CD4-positive, CD25-positive, alpha-beta regulatory T cell (primary cell): Measurements from ENCODE around the gene MBNL3. TPM values are rescaled to one million over a fixed set of nuclear protein-coding genes. Genes with fewer than 3 reads are reported as not detected.
"Not testable (repeated sequence)": the region's sequence is repeated elsewhere in the genome, so short reads cannot be mapped to it uniquely, and the experiment has no call there.

ENCODE experiments used
- ATAC-seq, 2 donors: fragments of 150-1000 bp; cut with Tn5 transposase; one replicate each; pipeline ENCODE4 v1.10.0; 2021; ENCODE audit warnings: low read depth in 2 of 2, moderate number of reproducible peaks in 2 of 2, moderate library complexity in 1 of 2
- DNase-seq, 3 donors: peaks; one replicate each; pipeline versions ENCODE4 v3.0.0 to v3.0.0-alpha.2; 2012 to 2022; ENCODE audit warnings: mixed read lengths in 1 of 3
- H3K27ac ChIP-seq: one replicate; pipeline ENCODE4 v1.7.0; 2013; ENCODE audit warnings: mild to moderate bottlenecking, low read length; ENCODE audit not compliant: insufficient read depth, poor library complexity, severe bottlenecking
- H3K27me3 ChIP-seq: one replicate; pipeline ENCODE4 v1.7.0; 2013; ENCODE audit warnings: low read length; ENCODE audit not compliant: control insufficient read depth, insufficient read depth
- H3K36me3 ChIP-seq: one replicate; pipeline ENCODE4 v1.7.0; 2013; ENCODE audit warnings: mild to moderate bottlenecking, low read length, moderate library complexity; ENCODE audit not compliant: control insufficient read depth, insufficient read depth
- H3K4me1 ChIP-seq: 2 replicates; pipeline ENCODE4 v1.7.0; 2013; ENCODE audit warnings: mild to moderate bottlenecking, low read length; ENCODE audit not compliant: insufficient read depth, control insufficient read depth, poor library complexity, severe bottlenecking
- H3K4me3 ChIP-seq: one replicate; pipeline ENCODE4 v1.7.0; 2013; ENCODE audit warnings: low read depth, mild to moderate bottlenecking, low read length, moderate library complexity
- H3K9me3 ChIP-seq, 2 experiments: 1 replicate in 1 of 2; 2 replicates in 1 of 2; pipeline ENCODE4 v1.7.0; 2013; ENCODE audit warnings: low read length in 2 of 2, mild to moderate bottlenecking in 1 of 2, moderate library complexity in 1 of 2; ENCODE audit not compliant: control insufficient read depth in 2 of 2
- H3K27ac Mint-ChIP-seq, 3 donors: one replicate each; pipeline ENCODE4 v1.8.0; 2020 to 2022; ENCODE audit warnings: mild to moderate bottlenecking in 3 of 3, mixed read lengths in 3 of 3, moderate library complexity in 2 of 3
- H3K27me3 Mint-ChIP-seq: one replicate; pipeline ENCODE4 v1.8.0; 2022; ENCODE audit warnings: mild to moderate bottlenecking, mixed read lengths
- H3K36me3 Mint-ChIP-seq: one replicate; pipeline ENCODE4 v1.8.0; 2020; ENCODE audit warnings: mixed read lengths
- H3K4me1 Mint-ChIP-seq, 4 donors: one replicate each; pipeline ENCODE4 v1.8.0; 2020 to 2022; ENCODE audit warnings: mixed read lengths in 4 of 4, mild to moderate bottlenecking in 1 of 4
- H3K4me3 Mint-ChIP-seq, 4 donors: one replicate each; pipeline ENCODE4 v1.8.0; 2020 to 2022; ENCODE audit warnings: mild to moderate bottlenecking in 4 of 4, mixed read lengths in 4 of 4, moderate library complexity in 3 of 4
- H3K9me3 Mint-ChIP-seq, 7 donors: one replicate each; pipeline ENCODE4 v1.8.0; 2020 to 2022; ENCODE audit warnings: mixed read lengths in 7 of 7, mild to moderate bottlenecking in 3 of 7, moderate library complexity in 2 of 7
- polyA plus RNA-seq, 4 donors: library from polyadenylated mRNA; unstranded; fragments of 300-500 nt; fragmentation: Illumina TruSeq; gene quantifications; one replicate each; pipeline ENCODE4 v1.2.3, GENCODE V29; 2021
- total RNA-seq: library from RNA; stranded (reverse); gene quantifications from one replicate; pipeline ENCODE4 v1.2.3, GENCODE V29; 2022

Gene MBNL3
- total and polyA plus RNA-seq, 5 donors from 2014 or later, result 11.8 to 18.5 (median 15.1) TPM

DNA sequence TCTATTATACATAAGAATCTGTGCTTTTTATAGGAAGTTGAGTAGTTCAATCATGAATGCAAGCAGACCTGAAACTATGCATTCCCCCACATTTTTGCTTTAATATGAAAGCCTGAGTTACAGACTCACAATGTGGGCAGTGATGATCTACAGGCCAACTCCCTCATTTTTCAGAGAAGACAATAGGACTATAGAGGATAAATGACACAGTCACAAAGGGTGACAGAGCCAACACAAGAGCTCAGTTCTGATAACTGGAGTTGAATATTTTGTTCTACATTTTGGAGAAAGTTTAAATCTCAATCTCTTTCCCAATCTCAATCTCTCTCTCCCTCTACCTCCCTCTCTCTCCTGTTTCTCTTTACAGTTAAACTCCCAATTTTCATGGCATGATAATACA, 27.0 kb downstream of the MBNL3 start:
- Mint-ChIP-seq H3K4me1 (peaks cover 0 to 4% (median 0%) of the 10 kb centered on the region in 4 donors), H3K27me3 (no peaks in the 10 kb centered on the region)

DNA sequence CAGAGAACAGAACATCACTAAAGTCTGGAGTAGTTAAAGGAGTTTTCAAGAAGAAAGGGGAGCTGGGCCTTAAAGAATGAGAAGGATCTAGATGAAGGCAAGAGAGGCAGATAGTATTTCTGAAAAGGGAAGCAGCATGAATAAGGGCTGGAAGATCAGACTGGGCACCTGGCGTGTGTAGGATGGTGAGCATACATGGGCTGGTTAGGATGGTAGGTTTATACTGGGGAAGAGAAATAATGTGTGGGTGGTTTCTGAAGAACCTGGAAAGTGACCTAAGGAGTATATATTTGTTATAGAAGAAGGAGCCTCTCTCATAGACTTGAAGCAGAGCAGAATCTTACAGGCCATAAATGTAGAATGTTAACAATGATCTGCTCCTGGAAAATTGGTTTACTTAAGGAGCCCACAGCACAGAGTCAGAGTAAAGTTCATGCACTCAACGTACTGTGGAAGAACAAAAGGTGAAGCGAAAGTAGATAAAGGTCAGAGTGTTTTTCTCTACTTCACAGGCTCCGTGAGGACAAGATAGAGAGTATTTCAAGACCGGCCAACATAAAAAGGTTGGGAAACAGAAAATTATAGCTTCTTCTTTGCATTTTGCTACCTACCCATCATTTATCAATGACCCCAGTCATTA, 35.8 kb downstream of the MBNL3 start:
- H3K36me3 Mint-ChIP-seq, result no peaks in the 10 kb centered on the region
- Histone ChIP-seq H3K4me3 (no peak overlapping the region), H3K9me3 (peaks cover 0 to 2% of the 10 kb centered on the region in 2 experiments), H3K4me1 (no peaks in the 10 kb centered on the region), H3K36me3 (no peaks in the 10 kb centered on the region), H3K27me3 (no peaks in the 10 kb centered on the region), H3K27ac (no peak overlapping the region)
- peaks cover 0 to 11% (median 4%) of the 10 kb centered on the region in 7 donors for H3K9me3 Mint-ChIP-seq
- H3K4me3 Mint-ChIP-seq, result no peak overlapping the region
- H3K27me3 Mint-ChIP-seq, result no peaks in the 10 kb centered on the region
- DNase-seq (no peak), ATAC-seq (no peak)
- H3K27ac Mint-ChIP-seq, result no peak overlapping the region
- H3K4me1 Mint-ChIP-seq, result peaks cover 0 to 3% (median 0%) of the 10 kb centered on the region in 4 donors

More for the DNA sequence above, 27.0 kb downstream of the MBNL3 start:
- no peaks in the 10 kb centered on the region for H3K4me1 ChIP-seq
- Mint-ChIP-seq H3K36me3 (no peaks in the 10 kb centered on the region), H3K4me3 (no peak overlapping the region), H3K27ac (no peak overlapping the region), H3K9me3 (no peaks in the 10 kb centered on the region)
- H3K9me3 ChIP-seq, result no peaks in the 10 kb centered on the region
- no peak overlapping the region for H3K4me3 ChIP-seq
- DNase-seq (no peak), ATAC-seq (no peak)
- H3K27ac ChIP-seq, result no peak overlapping the region
- no peaks in the 10 kb centered on the region for H3K36me3 ChIP-seq
- H3K27me3 ChIP-seq, result no peaks in the 10 kb centered on the region

DNA sequence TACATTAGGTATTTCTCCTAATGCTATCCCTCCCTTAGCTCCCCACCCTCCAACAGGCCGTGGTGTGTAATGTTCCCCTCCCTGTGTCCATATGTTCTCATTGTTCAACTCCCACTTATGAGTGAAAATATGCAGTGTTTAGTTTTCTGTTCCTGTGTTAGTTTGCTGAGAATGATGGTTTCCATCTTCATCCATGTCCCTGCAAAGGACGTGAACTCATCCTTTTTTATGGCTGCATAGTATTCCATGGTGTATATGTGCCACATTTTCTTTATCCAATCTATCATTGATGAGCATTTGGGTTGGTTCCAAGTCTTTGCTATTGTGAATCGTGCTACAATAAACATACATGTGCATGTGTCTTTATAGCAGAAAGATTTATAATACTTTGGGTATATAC, 42.9 kb downstream of the MBNL3 start:
- not testable (repeated sequence) for H3K36me3 ChIP-seq, H3K27me3 ChIP-seq, DNase-seq, H3K27ac ChIP-seq, H3K27me3 Mint-ChIP-seq, H3K9me3 ChIP-seq, H3K27ac Mint-ChIP-seq, H3K4me1 Mint-ChIP-seq, H3K36me3 Mint-ChIP-seq, H3K4me3 Mint-ChIP-seq, H3K4me3 ChIP-seq, ATAC-seq, H3K4me1 ChIP-seq
- H3K9me3 Mint-ChIP-seq, result peaks cover 0 to 18% (median 3%) of the 10 kb centered on the region in 7 donors

DNA sequence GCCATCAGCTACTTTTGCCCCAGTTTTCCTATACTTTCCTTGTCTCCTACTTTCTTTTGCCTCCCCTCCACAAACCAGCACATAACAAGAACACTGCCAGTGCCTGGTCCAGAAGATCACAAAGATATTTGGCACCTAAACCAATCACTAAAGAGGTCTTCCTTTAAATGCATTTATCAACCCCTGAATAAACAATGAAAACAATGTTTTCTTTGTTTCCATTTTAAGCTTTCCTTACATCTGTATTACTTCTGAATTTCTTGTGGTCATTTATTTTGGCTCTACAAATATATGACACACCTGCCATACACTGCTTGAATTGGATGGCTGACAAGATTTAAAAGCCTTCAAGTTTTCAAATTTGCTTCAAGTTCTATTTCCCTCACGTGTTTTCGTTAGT, 43.9 kb downstream of the MBNL3 start:
- Mint-ChIP-seq H3K9me3 (peaks cover 0 to 10% (median 1%) of the 10 kb centered on the region in 7 donors), H3K4me3 (no peak overlapping the region), H3K4me1 (peaks cover 0 to 2% (median 0%) of the 10 kb centered on the region in 4 donors), H3K27me3 (no peaks in the 10 kb centered on the region), H3K27ac (no peak overlapping the region), H3K36me3 (peaks cover 2% of the 10 kb centered on the region)
- DNase-seq (no peak), ATAC-seq (no peak)
- no peaks in the 10 kb centered on the region for H3K27me3 ChIP-seq
- H3K9me3 ChIP-seq, result no peaks in the 10 kb centered on the region
- no peak overlapping the region for H3K27ac ChIP-seq
- H3K4me3 ChIP-seq, result no peak overlapping the region
- no peaks in the 10 kb centered on the region for H3K4me1 ChIP-seq
- H3K36me3 ChIP-seq, result no peaks in the 10 kb centered on the region

DNA sequence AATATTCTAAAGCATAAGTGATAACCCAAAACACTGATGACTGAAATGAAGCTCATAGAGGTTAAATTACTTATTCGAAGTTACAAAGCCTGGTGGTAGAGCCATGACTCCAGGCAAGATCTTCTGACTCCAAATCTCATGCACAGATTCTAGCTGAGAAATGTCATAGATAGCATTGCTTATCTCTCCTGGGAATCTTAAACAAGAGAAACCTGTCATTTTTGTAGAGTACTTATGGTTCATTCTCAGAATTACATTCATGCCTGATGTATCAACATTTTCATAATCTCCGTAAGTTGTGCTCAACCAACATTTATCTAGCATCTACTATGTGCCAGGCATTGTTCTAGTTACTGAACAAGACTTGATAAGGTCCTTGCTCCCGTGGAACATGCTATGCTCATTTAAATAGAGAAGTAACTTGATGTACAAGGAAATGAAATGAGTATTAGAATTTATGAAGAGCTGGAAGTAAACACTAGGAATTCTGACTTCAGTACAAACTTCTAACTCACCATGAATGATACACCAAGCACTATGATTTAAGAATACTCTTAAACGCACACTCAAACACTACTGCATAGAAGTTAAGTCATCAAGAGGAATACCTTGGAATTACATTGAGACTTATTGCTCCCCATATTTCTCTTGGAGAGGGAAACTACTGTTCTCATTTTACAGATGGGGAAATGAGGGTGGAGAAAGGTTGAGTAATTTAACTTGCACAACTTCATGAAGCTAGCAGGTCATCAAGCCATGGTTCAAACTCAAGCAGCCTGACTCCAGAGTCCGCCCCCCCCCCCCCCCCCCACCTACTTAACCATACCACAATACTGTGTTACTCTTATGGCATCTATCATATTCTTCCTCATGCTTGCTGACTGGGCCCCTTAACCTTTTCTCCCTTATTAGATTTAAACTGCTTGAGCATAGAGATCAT, 45.4 kb downstream of the MBNL3 start:
- ATAC-seq (no peak), DNase-seq (no peak)
- peaks cover 2% of the 10 kb centered on the region for H3K36me3 Mint-ChIP-seq
- peaks cover 0 to 2% (median 0%) of the 10 kb centered on the region in 4 donors for H3K4me1 Mint-ChIP-seq
- Histone ChIP-seq H3K4me3 (no peak overlapping the region), H3K36me3 (no peaks in the 10 kb centered on the region), H3K27me3 (no peaks in the 10 kb centered on the region), H3K4me1 (no peaks in the 10 kb centered on the region), H3K9me3 (no peaks in the 10 kb centered on the region), H3K27ac (no peak overlapping the region)
- H3K4me3 Mint-ChIP-seq, result no peak overlapping the region
- H3K27ac Mint-ChIP-seq, result no peak overlapping the region
- H3K9me3 Mint-ChIP-seq, result peaks cover 0 to 7% (median 0%) of the 10 kb centered on the region in 7 donors
- H3K27me3 Mint-ChIP-seq, result no peaks in the 10 kb centered on the region

DNA sequence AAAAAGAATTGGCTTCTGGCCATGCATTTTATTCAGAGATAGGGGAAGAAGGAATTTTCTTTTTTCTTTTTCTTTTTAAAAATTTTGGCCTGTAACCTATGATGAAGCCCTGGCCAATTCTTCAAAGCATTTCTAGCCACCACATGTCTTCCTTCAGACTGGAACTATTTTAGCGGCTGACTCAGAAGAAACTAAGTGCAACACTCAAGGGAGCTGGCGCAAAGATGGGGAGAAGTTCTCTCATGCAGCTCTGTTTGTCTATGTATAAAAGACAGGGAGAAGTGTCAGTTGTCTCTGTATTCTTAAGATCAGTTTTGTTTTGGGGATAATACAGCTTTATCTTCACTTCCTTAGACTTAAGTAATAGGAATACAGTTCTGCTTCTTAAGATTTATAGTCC, 46.1 kb downstream of the MBNL3 start:
- H3K36me3 ChIP-seq, result no peaks in the 10 kb centered on the region
- H3K9me3 Mint-ChIP-seq, result peaks cover 0 to 7% (median 0%) of the 10 kb centered on the region in 7 donors
- peaks cover 0 to 2% (median 0%) of the 10 kb centered on the region in 4 donors for H3K4me1 Mint-ChIP-seq
- H3K4me3 Mint-ChIP-seq, result no peak overlapping the region
- no peak for DNase-seq
- H3K36me3 Mint-ChIP-seq, result peaks cover 2% of the 10 kb centered on the region
- H3K4me3 ChIP-seq, result no peak overlapping the region
- H3K4me1 ChIP-seq, result no peaks in the 10 kb centered on the region
- no peaks in the 10 kb centered on the region for H3K27me3 ChIP-seq
- no peaks in the 10 kb centered on the region for H3K9me3 ChIP-seq
- no peak overlapping the region for H3K27ac ChIP-seq
- H3K27ac Mint-ChIP-seq, result no peak overlapping the region
- no peak for ATAC-seq
- no peaks in the 10 kb centered on the region for H3K27me3 Mint-ChIP-seq

DNA sequence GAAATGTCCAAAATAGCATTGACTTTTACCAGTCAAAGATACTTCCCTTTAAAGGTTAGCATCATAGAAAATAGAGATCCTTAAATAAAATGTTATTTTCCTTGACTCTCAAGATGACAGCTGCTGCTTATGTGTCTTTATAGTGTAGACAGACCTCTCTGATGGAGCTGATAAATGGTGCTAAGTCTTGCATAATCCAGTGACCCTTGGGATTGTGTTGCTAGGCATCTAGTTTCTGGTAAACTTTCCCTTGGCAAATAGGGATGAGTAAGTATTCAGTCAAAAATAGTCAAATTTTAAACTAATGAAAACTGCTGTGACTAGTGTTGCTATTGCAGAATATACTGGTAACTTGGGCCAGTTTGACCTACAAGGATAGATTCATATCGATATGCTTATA, 53.6 kb downstream of the MBNL3 start:
- no peak overlapping the region for H3K27ac ChIP-seq
- Mint-ChIP-seq H3K4me1 (no peaks in the 10 kb centered on the region), H3K4me3 (no peak overlapping the region), H3K27me3 (no peaks in the 10 kb centered on the region), H3K9me3 (peaks cover 0 to 2% (median 0%) of the 10 kb centered on the region in 7 donors), H3K36me3 (peaks cover 4% of the 10 kb centered on the region), H3K27ac (no peak overlapping the region)
- H3K9me3 ChIP-seq, result no peaks in the 10 kb centered on the region
- no peaks in the 10 kb centered on the region for H3K36me3 ChIP-seq
- no peaks in the 10 kb centered on the region for H3K4me1 ChIP-seq
- H3K27me3 ChIP-seq, result no peaks in the 10 kb centered on the region
- ATAC-seq (no peak), DNase-seq (no peak)
- H3K4me3 ChIP-seq, result no peak overlapping the region
